SK-N-SH (cell line): ENCODE data around the gene DUSP6. TPM values are rescaled to one million over a fixed set of nuclear protein-coding genes. Genes with fewer than 3 reads are reported as not detected.

ENCODE experiments used
- CTCF ChIA-PET: fragments of 300-600, 350-600 bp; formaldehyde crosslinking; extraction: SDS; loops from one replicate; lab custom pipeline; 2021; lab: Yijun Ruan, JAX
- POLR2A ChIA-PET: fragments of 350-600 bp; sonication (Branson Sonifier 250); formaldehyde crosslinking; extraction: SDS; loops from one replicate; lab custom pipeline; 2020; ENCODE audit warnings: antibody characterized with exemption, inconsistent platforms; lab: Yijun Ruan, JAX
- DNase-seq: peaks from one replicate; pipeline ENCODE4 v3.0.0; 2012
- H2AFZ ChIP-seq: fragments of 200-600 bp; sonication (generic); 2 replicates; pipeline ENCODE4 v1.8.1; 2016; ENCODE audit warnings: antibody characterized with exemption, mild to moderate bottlenecking, low read depth
- H3F3A ChIP-seq: fragments of 200-600 bp; sonication (generic); replicated peaks from 2 replicates; pipeline ENCODE3; 2016; ENCODE audit warnings: antibody characterized with exemption, mild to moderate bottlenecking; ENCODE audit not compliant: insufficient read depth
- H3K27ac ChIP-seq, 2 experiments: fragments of 200-500 bp in 1 of 2; fragments of 200-600 bp in 1 of 2; sonication (Bioruptor generic) in 1 of 2; sonication (generic), shearing (Covaris generic) in 1 of 2; 2 replicates each; pipeline versions ENCODE4 v1.5.1 to v1.6.1; 2014 to 2016; ENCODE audit warnings: low read depth in 2 of 2, inconsistent platforms in 1 of 2, low read length in 1 of 2, mild to moderate bottlenecking in 1 of 2, mixed read lengths in 1 of 2
- H3K27me3 ChIP-seq: fragments of 200-600 bp; sonication (generic), shearing (Covaris generic); 2 replicates; pipeline ENCODE4 v1.6.1; 2016; ENCODE audit warnings: mixed run types; ENCODE audit not compliant: insufficient read depth
- H3K36me3 ChIP-seq, 2 experiments: fragments of 200-500 bp in 1 of 2; fragments of 200-600 bp in 1 of 2; sonication (Bioruptor generic) in 1 of 2; sonication (generic) in 1 of 2; replicated peaks in 1 of 2; 2 replicates each; pipeline versions ENCODE3 to v1.5.1; 2014 to 2016; ENCODE audit warnings: low read length in 1 of 2, mild to moderate bottlenecking in 1 of 2; ENCODE audit not compliant: insufficient read depth in 2 of 2, control insufficient read depth in 1 of 2
- H3K4me1 ChIP-seq, 2 experiments: fragments of 200-500 bp in 1 of 2; fragments of 200-600 bp in 1 of 2; sonication (Bioruptor generic) in 1 of 2; sonication (generic), shearing (Covaris generic) in 1 of 2; 2 replicates each; pipeline versions ENCODE4 v1.5.1 to v1.6.1; 2014 to 2016; ENCODE audit warnings: low read depth in 1 of 2, low read length in 1 of 2, mixed run types in 1 of 2; ENCODE audit not compliant: insufficient read depth in 2 of 2, control insufficient read depth in 1 of 2
- H3K4me2 ChIP-seq: fragments of 200-600 bp; sonication (generic), shearing (Covaris generic); 2 replicates; pipeline ENCODE4 v1.6.1; 2017; ENCODE audit warnings: mixed run types
- H3K4me3 ChIP-seq, 2 experiments: fragments of 200-500 bp in 1 of 2; fragments of 200-600 bp in 1 of 2; sonication (Bioruptor generic) in 1 of 2; sonication (generic), shearing (Covaris generic) in 1 of 2; 2 replicates each; pipeline versions ENCODE4 v1.5.1 to v1.8.1; 2014 to 2016; ENCODE audit warnings: low read depth in 2 of 2, inconsistent platforms in 1 of 2, low read length in 1 of 2, mild to moderate bottlenecking in 1 of 2, mixed read lengths in 1 of 2, moderate library complexity in 1 of 2
- H3K79me2 ChIP-seq: fragments of 200-600 bp; sonication (generic); 2 replicates; pipeline ENCODE4 v1.8.1; 2017; ENCODE audit warnings: mild to moderate bottlenecking; ENCODE audit not compliant: insufficient read depth
- H3K9ac ChIP-seq: fragments of 200-600 bp; sonication (generic); 2 replicates; pipeline ENCODE4 v1.6.1; 2017; ENCODE audit warnings: mixed run types
- H3K9me2 ChIP-seq: fragments of 200-600 bp; sonication (generic); 2 replicates; pipeline ENCODE4 v1.6.1; 2017; ENCODE audit warnings: mixed run types
- H3K9me3 ChIP-seq: fragments of 200-600 bp; sonication (generic); 2 replicates; pipeline ENCODE4 v1.6.1; 2017; ENCODE audit warnings: mixed run types, mild to moderate bottlenecking, moderate library complexity
- H4K20me1 ChIP-seq: fragments of 200-600 bp; sonication (generic); 2 replicates; pipeline ENCODE4 v1.6.1; 2017; ENCODE audit warnings: mild to moderate bottlenecking, mixed run types; ENCODE audit not compliant: insufficient read depth
- ELF1 ChIP-seq: IDR thresholded peaks from 2 replicates; pipeline ENCODE4 v1.4.0; 2012
- FOXM1 ChIP-seq: IDR thresholded peaks from 2 replicates; pipeline ENCODE4 v1.4.0; 2012; ENCODE audit warnings: low read depth, mild to moderate bottlenecking
- GABPA ChIP-seq: IDR thresholded peaks from 2 replicates; pipeline ENCODE4 v1.4.0; 2012; ENCODE audit warnings: low read depth, mild to moderate bottlenecking
- GATA2 ChIP-seq: sonication (generic); formaldehyde crosslinking; IDR thresholded peaks from 2 replicates; pipeline ENCODE4 v1.5.0; 2020; ENCODE audit warnings: mild to moderate bottlenecking, missing genetic modification reagents
- MEF2A ChIP-seq: IDR thresholded peaks from 2 replicates; pipeline ENCODE4 v1.4.0; 2012; ENCODE audit warnings: low read depth, borderline replicate concordance
- POLR2AphosphoS5 ChIP-seq: IDR thresholded peaks from 2 replicates; pipeline ENCODE4 v1.6.1; 2012; ENCODE audit warnings: low read depth, low read length
- RAD21 ChIP-seq: IDR thresholded peaks from 2 replicates; pipeline ENCODE4 v1.6.1; 2012; ENCODE audit warnings: mild to moderate bottlenecking, low read length
- RCOR1 ChIP-seq: fragments of 150-350 bp; IDR thresholded peaks from 2 replicates; pipeline ENCODE4 v1.6.1; 2017; ENCODE audit warnings: antibody characterized with exemption, low read length
- REST ChIP-seq: IDR thresholded peaks from 2 replicates; pipeline ENCODE4 v1.6.1; 2012; ENCODE audit warnings: mild to moderate bottlenecking, low read depth, low read length, moderate library complexity
- RXRA ChIP-seq: IDR thresholded peaks from 2 replicates; pipeline ENCODE4 v1.4.0; 2012; ENCODE audit warnings: low read depth, mild to moderate bottlenecking, borderline replicate concordance
- SIN3A ChIP-seq: IDR thresholded peaks from 2 replicates; pipeline ENCODE4 v1.6.1; 2012; ENCODE audit warnings: low read depth, mild to moderate bottlenecking, low read length, moderate library complexity, borderline replicate concordance
- SMC3 ChIP-seq: IDR thresholded peaks from 2 replicates; pipeline ENCODE4 v1.6.1; 2012; ENCODE audit warnings: low read depth, low read length, improper control_type of control experiment
- TEAD4 ChIP-seq: IDR thresholded peaks from 2 replicates; pipeline ENCODE4 v1.4.0; 2012; ENCODE audit warnings: mild to moderate bottlenecking, borderline replicate concordance; ENCODE audit not compliant: insufficient read depth
- YY1 ChIP-seq: IDR thresholded peaks from 2 replicates; pipeline ENCODE4 v1.4.0; 2012; ENCODE audit warnings: low read depth, mild to moderate bottlenecking
- WGBS: methylation state at CpG from one replicate; pipeline ENCODE4 v1.1.6; 2017; ENCODE audit warnings: low lambda C conversion rate; 5-methylcytosine and 5-hydroxymethylcytosine counted together
- polyA plus RNA-seq, 3 experiments: library from polyadenylated mRNA; depleted of rRNA; stranded (reverse); fragments of >200 nt; gene quantifications; 2 replicates each; pipeline ENCODE4 v1.2.3, GENCODE V29; 2012
- TF ChIP-seq, protein P1 (sequence below): IDR thresholded peaks from 2 replicates; pipeline ENCODE4 v1.4.0; 2012; ENCODE audit warnings: low read depth, borderline replicate concordance
- TF ChIP-seq, protein P2 (sequence below): IDR thresholded peaks from 2 replicates; pipeline ENCODE4; 2012
- TF ChIP-seq, protein P3 (sequence below): IDR thresholded peaks from 2 replicates; pipeline ENCODE4 v1.4.0; 2012; ENCODE audit warnings: low read depth, borderline replicate concordance

Gene DUSP6
- polyA plus RNA-seq, 1 of the 3 experiments (the other 2 are of a cell fraction) = 71.4 TPM

GRCh38 chr12:89354612-89355067, 2.3 kb upstream of the DUSP6 start:
- Histone ChIP-seq H3F3A (peaks cover 11% of the 10 kb centered on the region), H3K36me3 (peaks cover 7 to 16% of the 10 kb centered on the region in 2 experiments), H3K27ac (peak overlapping the region; percentile 98 to 100), H2AFZ (peak overlapping the region; percentile 47; the same call in 1 of the 2 replicates), H3K4me3 (peak overlapping the region; percentile 76 to 79), H3K9me3 (no peaks in the 10 kb centered on the region), H3K4me2 (peak overlapping the region; percentile 93), H3K79me2 (peaks cover 74% of the 10 kb centered on the region), H3K4me1 (peaks cover 21 to 27% of the 10 kb centered on the region in 2 experiments; a peak in 3 of 4 replicates), H3K9ac (peak overlapping the region; percentile 97), H3K9me2 (no peaks in the 10 kb centered on the region), H3K27me3 (no peaks in the 10 kb centered on the region), H4K20me1 (peaks cover 24% of the 10 kb centered on the region)
- TF ChIP-seq RCOR1 (no peak), SMC3 (0 out of 2 replicates have a peak, but pooled peaks have one; percentile 4)
- ChIA-PET POLR2A (interaction anchor here (0.9 to 2.5 kb wide), 3 partner anchors 30 to 335 kb away, joined by 3 to 5 read pairs (median 3); no protein-coding TSS in a partner anchor), CTCF (interaction anchor here (0.7 to 1.9 kb wide), 10 partner anchors 9 to 337 kb away, joined by 3 to 5 read pairs (median 4); no protein-coding TSS in a partner anchor)
- no peak for DNase-seq
- 7% methylated on average over 17 of the region's 17 CpGs for WGBS

DNA sequence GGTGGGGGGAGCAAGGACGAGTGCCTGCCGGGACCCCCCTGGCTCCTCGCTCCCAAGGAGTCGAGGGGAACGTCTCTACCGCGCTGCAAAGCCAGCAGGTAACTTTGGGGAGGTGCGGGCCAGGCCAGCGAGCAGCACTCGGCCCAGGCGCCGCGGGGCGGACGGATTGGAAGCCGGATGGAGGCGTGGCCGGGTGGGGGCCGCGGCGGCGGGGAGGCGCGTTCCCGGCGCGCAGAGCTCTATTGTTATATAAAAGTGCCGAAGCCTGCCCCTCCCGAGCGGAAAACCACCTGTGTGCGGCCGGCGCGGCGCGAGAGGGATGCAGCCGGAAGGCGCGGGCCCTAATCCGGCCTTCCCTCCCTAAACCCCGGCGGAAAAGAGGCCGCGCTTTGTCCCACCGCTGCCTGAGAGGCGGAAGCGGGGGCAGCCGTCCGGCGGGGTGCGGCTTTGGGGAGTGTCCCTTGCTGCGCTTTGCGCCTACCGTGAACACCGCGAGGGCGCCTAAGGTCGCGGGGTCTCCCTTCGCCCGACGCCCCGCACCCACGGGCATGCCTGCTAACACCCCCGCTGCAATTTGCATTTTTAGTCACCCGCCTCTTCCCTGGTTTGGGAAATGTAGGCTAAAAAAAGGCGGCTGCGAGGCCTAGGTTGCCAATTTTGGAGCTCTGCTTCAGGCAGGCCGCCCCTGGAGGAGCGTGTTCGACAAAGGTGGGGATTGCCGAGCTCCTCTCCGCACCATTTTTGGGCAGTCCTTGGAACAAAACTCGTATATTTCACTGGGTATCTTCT, 1.7 kb upstream of the DUSP6 start:
- H3K79me2 ChIP-seq = peaks cover 79% of the 10 kb centered on the region
- peaks cover 21 to 32% of the 10 kb centered on the region in 2 experiments; a peak in 3 of 4 replicates for H3K4me1 ChIP-seq
- WGBS = under 1% methylated on average over 46 of the region's 74 CpGs
- H3K4me3 ChIP-seq = peak overlapping the region; percentile 76 to 79
- H3K9me2 ChIP-seq = no peaks in the 10 kb centered on the region
- peaks cover 30% of the 10 kb centered on the region for H4K20me1 ChIP-seq
- H3K9me3 ChIP-seq = no peaks in the 10 kb centered on the region
- H3K36me3 ChIP-seq = peaks cover 13 to 22% of the 10 kb centered on the region in 2 experiments
- H2AFZ ChIP-seq = peak overlapping the region; percentile 47; the same call in 1 of the 2 replicates
- POLR2A ChIA-PET = interaction anchor here (0.6 to 2.5 kb wide), 7 partner anchors 17 to 334 kb away, joined by 3 to 9 read pairs (median 3); no protein-coding TSS in a partner anchor
- peak overlapping the region; percentile 98 to 100 for H3K27ac ChIP-seq
- H3F3A ChIP-seq = peaks cover 11% of the 10 kb centered on the region
- peak overlapping the region; percentile 93 for H3K4me2 ChIP-seq
- H3K9ac ChIP-seq = peak overlapping the region; percentile 97
- DNase-seq = peak; percentile 84
- CTCF ChIA-PET = interaction anchor here (0.7 to 1.9 kb wide), 12 partner anchors 9 to 337 kb away, joined by 3 to 6 read pairs (median 4); no protein-coding TSS in a partner anchor
- no peaks in the 10 kb centered on the region for H3K27me3 ChIP-seq
- peak; percentile 45; the same call in 1 of the 2 replicates for TF ChIP-seq ELF1
- TF ChIP-seq, protein P1, sequence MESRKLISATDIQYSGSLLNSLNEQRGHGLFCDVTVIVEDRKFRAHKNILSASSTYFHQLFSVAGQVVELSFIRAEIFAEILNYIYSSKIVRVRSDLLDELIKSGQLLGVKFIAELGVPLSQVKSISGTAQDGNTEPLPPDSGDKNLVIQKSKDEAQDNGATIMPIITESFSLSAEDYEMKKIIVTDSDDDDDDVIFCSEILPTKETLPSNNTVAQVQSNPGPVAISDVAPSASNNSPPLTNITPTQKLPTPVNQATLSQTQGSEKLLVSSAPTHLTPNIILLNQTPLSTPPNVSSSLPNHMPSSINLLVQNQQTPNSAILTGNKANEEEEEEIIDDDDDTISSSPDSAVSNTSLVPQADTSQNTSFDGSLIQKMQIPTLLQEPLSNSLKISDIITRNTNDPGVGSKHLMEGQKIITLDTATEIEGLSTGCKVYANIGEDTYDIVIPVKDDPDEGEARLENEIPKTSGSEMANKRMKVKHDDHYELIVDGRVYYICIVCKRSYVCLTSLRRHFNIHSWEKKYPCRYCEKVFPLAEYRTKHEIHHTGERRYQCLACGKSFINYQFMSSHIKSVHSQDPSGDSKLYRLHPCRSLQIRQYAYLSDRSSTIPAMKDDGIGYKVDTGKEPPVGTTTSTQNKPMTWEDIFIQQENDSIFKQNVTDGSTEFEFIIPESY = peak; percentile 62; the same call in 1 of the 2 replicates
- no peak; the same call in 1 of the 2 replicates for TF ChIP-seq MEF2A
- TF ChIP-seq SIN3A = peak; percentile 34; the same call in 1 of the 2 replicates
- TF ChIP-seq RAD21 = 0 out of 2 replicates have a peak, but pooled peaks have one; percentile 1
- TF ChIP-seq GATA2 (CRISPR knock-in tag) = no peak
- no peak for TF ChIP-seq RXRA
- TF ChIP-seq, protein P2, sequence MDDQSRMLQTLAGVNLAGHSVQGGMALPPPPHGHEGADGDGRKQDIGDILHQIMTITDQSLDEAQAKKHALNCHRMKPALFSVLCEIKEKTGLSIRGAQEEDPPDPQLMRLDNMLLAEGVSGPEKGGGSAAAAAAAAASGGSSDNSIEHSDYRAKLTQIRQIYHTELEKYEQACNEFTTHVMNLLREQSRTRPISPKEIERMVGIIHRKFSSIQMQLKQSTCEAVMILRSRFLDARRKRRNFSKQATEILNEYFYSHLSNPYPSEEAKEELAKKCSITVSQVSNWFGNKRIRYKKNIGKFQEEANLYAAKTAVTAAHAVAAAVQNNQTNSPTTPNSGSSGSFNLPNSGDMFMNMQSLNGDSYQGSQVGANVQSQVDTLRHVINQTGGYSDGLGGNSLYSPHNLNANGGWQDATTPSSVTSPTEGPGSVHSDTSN = peak; percentile 8
- peak; percentile 16; the same call in 1 of the 2 replicates for TF ChIP-seq POLR2AphosphoS5
- TF ChIP-seq GABPA = peak; percentile 53
- no peak for TF ChIP-seq REST
- TF ChIP-seq FOXM1 = peak; percentile 62; the same call in 1 of the 2 replicates
- TF ChIP-seq TEAD4 = peak; percentile 43; the same call in 1 of the 2 replicates
- TF ChIP-seq, protein P3, sequence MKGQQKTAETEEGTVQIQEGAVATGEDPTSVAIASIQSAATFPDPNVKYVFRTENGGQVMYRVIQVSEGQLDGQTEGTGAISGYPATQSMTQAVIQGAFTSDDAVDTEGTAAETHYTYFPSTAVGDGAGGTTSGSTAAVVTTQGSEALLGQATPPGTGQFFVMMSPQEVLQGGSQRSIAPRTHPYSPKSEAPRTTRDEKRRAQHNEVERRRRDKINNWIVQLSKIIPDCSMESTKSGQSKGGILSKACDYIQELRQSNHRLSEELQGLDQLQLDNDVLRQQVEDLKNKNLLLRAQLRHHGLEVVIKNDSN = no peak
- no peak for TF ChIP-seq RCOR1
- TF ChIP-seq YY1 = 0 out of 2 replicates have a peak, but pooled peaks have one; percentile 12
